ENCODE data around the gene DIMT1. TPM values are rescaled to one million over a fixed set of nuclear protein-coding genes. Genes with fewer than 3 reads are reported as not detected.

The DIMT1 gene
- total and polyA plus RNA-seq, 2 of the 8 experiments (the other 6 are each of a cell fraction or from before 2014, with no cell fraction given), result 19.3 to 42.1 TPM

- no peak overlapping the region for H3K4me2 ChIP-seq (ENCODE audit: insufficient read depth in 1 of 2, low read depth in 2 of 2, low read length in 2 of 2)
- no peak overlapping the region for H2BK20ac ChIP-seq (ENCODE audit: low read length)
- H4K20me1 ChIP-seq (replicated peaks in 1 of 2; ENCODE audit: control insufficient read depth in 1 of 2, insufficient read depth in 2 of 2, low read length in 2 of 2), result peaks cover 5 to 11% of the 10 kb centered on the region in 2 experiments
- 95% methylated on average over 1 of the region's 1 CpG; no CpG with 5 or more reads in 1 of the 2 experiments for WGBS, 2 experiments (ENCODE audit: extremely low coverage in 1 of 2, insufficient coverage in 1 of 2, insufficient read length in 1 of 2, insufficient replicate concordance in 2 of 2, low coverage in 1 of 2, low lambda C conversion rate in 2 of 2, missing lambda C conversion rate in 1 of 2)
- H2BK5ac ChIP-seq (ENCODE audit: low read depth, low read length), result no peak overlapping the region
- no peak overlapping the region for H3K14ac ChIP-seq (ENCODE audit: insufficient read length)
- POLR2A ChIA-PET (ENCODE audit: partially characterized antibody), result interaction anchor here (0.5 to 1.7 kb wide), 2 partner anchors 34 to 60 kb away, joined by 7 to 8 read pairs; partner anchors contain the start of gene DIMT1
- no peak overlapping the region for H3K56ac ChIP-seq (replicated peaks; ENCODE audit: insufficient read length, low read depth, low read length)
- H4K91ac ChIP-seq (replicated peaks; ENCODE audit: insufficient read length, low read length), result no peak overlapping the region
- DNase-seq (ENCODE audit: low read depth in 1 of 2, low spot score in 2 of 2) (no peak), FAIRE-seq (no peak)
- H3K79me1 ChIP-seq (ENCODE audit: low read depth, low read length), result peaks cover 3% of the 10 kb centered on the region; the same call in 1 of the 2 replicates
- no peak overlapping the region for H3K4me3 ChIP-seq (ENCODE audit: extremely low read depth in 1 of 4, insufficient read depth in 2 of 4, low read depth in 3 of 4, low read length in 4 of 4)
- H4K8ac ChIP-seq (ENCODE audit: extremely low read depth, insufficient read depth, low read length), result no peak overlapping the region
- H3K36me3 ChIP-seq (ENCODE audit: control insufficient read depth in 2 of 4, insufficient read depth in 4 of 4, low read length in 3 of 4), result peaks cover 0 to 12% (median 2%) of the 10 kb centered on the region in 4 experiments; a peak in 2 of 8 replicates
- no peak overlapping the region for H3K23ac ChIP-seq (ENCODE audit: insufficient read length)
- H2BK15ac ChIP-seq (ENCODE audit: low read length), result no peak overlapping the region
- CTCF ChIA-PET (ENCODE audit: partially characterized antibody), result interaction anchor here (0.8 to 2.0 kb wide), 5 partner anchors 9 to 25 kb away, joined by 3 to 7 read pairs (median 3); no protein-coding TSS in a partner anchor
- H2BK120ac ChIP-seq (replicated peaks; ENCODE audit: low read depth, low read length), result no peak overlapping the region
- no peak overlapping the region for H3K27ac ChIP-seq (ENCODE audit: low read depth, low read length)
- H2AFZ ChIP-seq (ENCODE audit: low read length), result no peak overlapping the region
- no peak overlapping the region for H4K5ac ChIP-seq (ENCODE audit: insufficient read length, low read depth, low read length)
- no peaks in the 10 kb centered on the region for H3K4me1 ChIP-seq (replicated peaks in 1 of 4; ENCODE audit: control insufficient read depth in 3 of 4, insufficient read depth in 4 of 4, low read length in 3 of 4)
- H3K4ac ChIP-seq (replicated peaks; ENCODE audit: insufficient read length, low read depth, low read length), result no peak overlapping the region
- H3K9me3 ChIP-seq (ENCODE audit: insufficient read depth in 2 of 2, low read depth in 1 of 2, low read length in 1 of 2), result no peaks in the 10 kb centered on the region
- H3K9ac ChIP-seq (replicated peaks in 1 of 4; ENCODE audit: extremely low read depth in 1 of 4, low read depth in 3 of 4, low read length in 3 of 4), result no peak overlapping the region
- no peaks in the 10 kb centered on the region for H3K27me3 ChIP-seq (replicated peaks in 1 of 4; ENCODE audit: control insufficient read depth in 3 of 4, extremely low read depth in 1 of 4, insufficient read depth in 3 of 4, low read length in 3 of 4)
- H2AK5ac ChIP-seq (ENCODE audit: low read depth, low read length), result no peak overlapping the region
- peaks cover 11 to 71% of the 10 kb centered on the region in 2 experiments for H3K79me2 ChIP-seq (ENCODE audit: control insufficient read depth in 1 of 2, insufficient read depth in 2 of 2, low read length in 2 of 2)
- H3K18ac ChIP-seq (ENCODE audit: extremely low read depth, low read length), result no peak overlapping the region
- H3K23me2 ChIP-seq (ENCODE audit: low read depth, low read length), result no peaks in the 10 kb centered on the region
- H2BK12ac ChIP-seq (ENCODE audit: low read depth, low read length), result no peak overlapping the region
- TF ChIP-seq KDM1A (IDR thresholded peaks at IDR 0.05; ENCODE audit: borderline replicate concordance, low read length) (no peak), POU5F1 (IDR thresholded peaks at IDR 0.05; ENCODE audit: low read depth, low read length) (no peak), SIN3A (conservative IDR thresholded peaks at IDR 0.05 in 1 of 2, IDR thresholded peaks at IDR 0.05 in 1 of 2; ENCODE audit: low read depth in 1 of 2, low read length in 2 of 2) (no peak), USF2 (IDR thresholded peaks at IDR 0.05; ENCODE audit: low read length) (no peak), POLR2A (IDR thresholded peaks at IDR 0.05; ENCODE audit: control extremely low read depth in 1 of 2, low read depth in 2 of 2, low read length in 2 of 2) (no peak), KDM4A (IDR thresholded peaks at IDR 0.05; ENCODE audit: low read depth, low read length, severe bottlenecking) (no peak), CEBPB (IDR thresholded peaks at IDR 0.05; ENCODE audit: low read depth, low read length) (no peak), JUND (IDR thresholded peaks at IDR 0.05; ENCODE audit: low read length) (no peak), BRCA1 (IDR thresholded peaks at IDR 0.05; ENCODE audit: low read depth, low read length) (no peak), EGR1 (IDR thresholded peaks at IDR 0.05; ENCODE audit: borderline replicate concordance, low read depth, low read length) (no peak), EZH2 (IDR thresholded peaks at IDR 0.05; ENCODE audit: low read depth, low read length, severe bottlenecking) (no peak), TEAD4 (IDR thresholded peaks at IDR 0.05; ENCODE audit: low read depth, low read length) (no peak), NANOG (IDR thresholded peaks at IDR 0.05; ENCODE audit: insufficient read depth, low read depth, low read length, poor library complexity, severe bottlenecking) (no peak), TCF12 (IDR thresholded peaks at IDR 0.05; ENCODE audit: low read depth, low read length) (no peak)
These were observed 60.3 kb downstream of the DIMT1 start for GRCh38 chr5:62343428-62343827.
